HG02642 (cell line): ENCODE measurements around the gene GPHB5.

Experiments
- ATAC-seq: cut with Tn5 transposase; IDR thresholded peaks from one replicate; pipeline ENCODE4 v1.9.1; 2021; ENCODE audit warnings: mild to moderate bottlenecking; ENCODE audit not compliant: unreplicated experiment, poor library complexity

GPHB5 gene

DNA sequence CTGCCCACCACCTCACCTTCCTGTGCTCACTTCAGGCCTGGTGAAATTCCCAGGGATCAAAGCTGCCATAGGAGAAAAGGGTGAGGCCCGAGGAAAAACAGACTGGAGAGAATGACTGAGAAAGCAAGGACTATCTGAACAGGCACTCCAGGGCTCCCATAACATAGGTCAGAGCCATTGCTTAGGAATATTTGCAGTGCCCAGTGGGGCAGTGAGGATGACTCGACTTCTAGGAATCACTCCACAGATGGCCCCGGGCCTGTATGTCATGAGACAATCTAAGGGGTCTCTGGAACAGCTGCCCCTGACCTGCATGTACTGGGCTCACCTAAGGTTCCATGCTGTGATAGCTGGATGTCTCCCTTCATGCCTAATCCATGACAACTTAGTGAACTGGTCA lies 51.6 kb downstream of the GPHB5 start:
- ATAC-seq, result no peak

- ATAC-seq, result no peak
Measured at GRCh38 chr14:63266106-63266505, 52.6 kb downstream of the GPHB5 start.
